LoVo (cell line): Measurements from ENCODE around the gene MAT2A.
A peak's percentile ranks its signal among the peaks of the same experiment; 100 is the strongest.
"Not testable (repeated sequence)": the region's sequence is repeated elsewhere in the genome, so short reads cannot be mapped to it uniquely, and the experiment has no call there.

Source experiments
- DNase-seq: peaks from one replicate; pipeline ENCODE4 v3.0.0-alpha.2; 2016; ENCODE audit warnings: low spot score

The MAT2A gene

GRCh38 chr2:85547859-85548607, 9.1 kb downstream of the MAT2A start:
- DNase-seq, result no peak

- DNase-seq, result no peak
Observed at GRCh38 chr2:85548608-85548900, 9.6 kb downstream of the MAT2A start.

GRCh38 chr2:85549095-85549494, 10.1 kb downstream of the MAT2A start:
- no peak for DNase-seq

- DNase-seq, result no peak
Observed at GRCh38 chr2:85549826-85550225, 10.9 kb downstream of the MAT2A start.

- no peak for DNase-seq
Observed at GRCh38 chr2:85550486-85550885, 11.5 kb downstream of the MAT2A start.

- peak; percentile 77 for DNase-seq
Observed at GRCh38 chr2:85551698-85552678, 13.0 kb downstream of the MAT2A start.

- no peak for DNase-seq
Observed at GRCh38 chr2:85553184-85553583, 14.2 kb downstream of the MAT2A start.

- DNase-seq, result no peak
Observed at GRCh38 chr2:85554980-85555612, 16.1 kb downstream of the MAT2A start.

GRCh38 chr2:85557130-85557529, 18.2 kb downstream of the MAT2A start:
- no peak for DNase-seq

GRCh38 chr2:85558160-85558559, 19.2 kb downstream of the MAT2A start:
- DNase-seq, result no peak

GRCh38 chr2:85560403-85560726, 21.4 kb downstream of the MAT2A start:
- DNase-seq, result not testable (repeated sequence)

- no peak for DNase-seq
Observed at GRCh38 chr2:85560812-85561279, 21.9 kb downstream of the MAT2A start.

GRCh38 chr2:85561280-85562212, 22.6 kb downstream of the MAT2A start, which contains the start of gene GGCX:
Gene GGCX, minus strand, starts transcription at chr2:85561493. Its CDS starts 65 bp downstream, at chr2:85561428.
- peak; percentile 97 for DNase-seq

GRCh38 chr2:85564144-85564563, 25.2 kb downstream of the MAT2A start:
- no peak for DNase-seq

GRCh38 chr2:85566265-85566664, 27.3 kb downstream of the MAT2A start:
- no peak for DNase-seq

- DNase-seq, result no peak
Observed at GRCh38 chr2:85575739-85576138, 36.8 kb downstream of the MAT2A start.

- DNase-seq, result no peak
Observed at GRCh38 chr2:85577063-85577385, 38.1 kb downstream of the MAT2A start.

- peak; percentile 77 for DNase-seq
Observed at GRCh38 chr2:85577386-85578242, 38.6 kb downstream of the MAT2A start, which contains the start of gene VAMP8. Gene VAMP8, plus strand, starts transcription at chr2:85577586. Its CDS starts 61 bp downstream, at chr2:85577647.

GRCh38 chr2:85578243-85579180, 39.5 kb downstream of the MAT2A start:
- DNase-seq, result no peak
